HCT116 (cell line): ENCODE measurements around the gene FKBP9.
"Not testable (repeated sequence)": the region's sequence is repeated elsewhere in the genome, so short reads cannot be mapped to it uniquely, and the experiment has no call there.

Experiments used
- ATF3 ChIP-seq: IDR thresholded peaks from 2 replicates; pipeline ENCODE4 v1.6.1; 2012
- CTCF ChIP-seq, 3 experiments: fragments of 200-600 bp in 1 of 3; sonication (generic) in 1 of 3; IDR thresholded peaks in 2 of 3; conservative IDR thresholded peaks in 1 of 3; 2 replicates each; pipeline ENCODE4 v1.5.1; 2012 to 2017; ENCODE audit warnings: low read depth in 2 of 3, low read length in 2 of 3, antibody characterized with exemption in 1 of 3, borderline replicate concordance in 1 of 3, control low read depth in 1 of 3, mild to moderate bottlenecking in 1 of 3, mixed read lengths in 1 of 3, mixed run types in 1 of 3, moderate library complexity in 1 of 3; ENCODE audit not compliant: insufficient read depth in 1 of 3
- EGR1 ChIP-seq: IDR thresholded peaks from 2 replicates; pipeline ENCODE4 v1.6.1; 2012; ENCODE audit warnings: low read depth
- EZH2phosphoT487 ChIP-seq: fragments of 200-600 bp; IDR thresholded peaks from 2 replicates; pipeline ENCODE4 v1.6.1; 2018; ENCODE audit warnings: antibody characterized with exemption, borderline replicate concordance
- MAX ChIP-seq: IDR thresholded peaks from 2 replicates; pipeline ENCODE4 v1.6.1; 2012
- POLR2A ChIP-seq: IDR thresholded peaks from 2 replicates; pipeline ENCODE4 v1.7.0; 2011; ENCODE audit warnings: borderline replicate concordance; ENCODE audit not compliant: insufficient read depth, insufficient read length; ENCODE audit errors: extremely low read depth
- SRF ChIP-seq: IDR thresholded peaks from 2 replicates; pipeline ENCODE4 v1.6.1; 2012; ENCODE audit warnings: low read depth

- TF ChIP-seq POLR2A; EGR1; ATF3; EZH2phosphoT487; MAX; SRF; CTCF (IDR thresholded peaks at IDR 0.05 in 2 of 3, conservative IDR thresholded peaks at IDR 0.05 in 1 of 3; ENCODE audit: borderline replicate concordance in 1 of 3, insufficient read depth in 1 of 3, low read depth in 2 of 3, low read length in 2 of 3): not testable (repeated sequence)
Observed at GRCh38 chr7:32997956-32998355, 40.7 kb downstream of the FKBP9 start.
